Testis (tissue), 3 donors: ENCODE measurements around the gene PITPNM1. TPM values are rescaled to one million over a fixed set of nuclear protein-coding genes. Genes with fewer than 3 reads are reported as not detected.

ENCODE experiments used
- DNase-seq: peaks from one replicate; pipeline ENCODE4 v3.0.0-alpha.2; 2019
- H3K27ac ChIP-seq, 2 donors: fragments of 200-600 bp; sonication (generic); one replicate each; pipeline ENCODE4 v1.5.1; 2019
- H3K27me3 ChIP-seq: fragments of 200-600 bp; sonication (generic); one replicate; pipeline ENCODE4 v1.5.1; 2019
- H3K36me3 ChIP-seq: fragments of 200-600 bp; sonication (generic); one replicate; pipeline ENCODE4 v1.5.1; 2017; ENCODE audit warnings: low read depth; ENCODE audit errors: missing control alignments
- H3K4me1 ChIP-seq: fragments of 200-600 bp; sonication (generic); one replicate; pipeline ENCODE4 v1.5.1; 2019
- H3K4me3 ChIP-seq, 2 donors: fragments of 200-600 bp; sonication (generic); one replicate each; pipeline ENCODE4 v1.5.1; 2017 to 2019
- H3K9me3 ChIP-seq: fragments of 200-600 bp; sonication (generic); one replicate; pipeline ENCODE4 v1.5.1; 2017
- POLR2A ChIP-seq: fragments of 450-650 bp; IDR thresholded peaks from one replicate; pipeline ENCODE4 v1.6.1; 2017; ENCODE audit warnings: antibody characterized with exemption, mild to moderate bottlenecking, moderate library complexity
- WGBS, 2 donors: methylation state at CpG; one replicate each; pipeline ENCODE4 v1.1.5; 2018; 5-methylcytosine and 5-hydroxymethylcytosine counted together
- intact Hi-C: fragments of 100-400 bp; cut with DNase I; formaldehyde crosslinking; loops from one replicate; pipeline ENCODE4 v1.15.1; 2023; ENCODE audit warnings: low total_unique reads
- polyA plus RNA-seq: library from polyadenylated mRNA; stranded (reverse); fragments of 350-450 nt; fragmentation: Illumina TruSeq; extraction: RNeasy Lipid Tissue Mini Kit (QIAGEN cat#74804); gene quantifications from one replicate; pipeline ENCODE4 v1.2.3, GENCODE V29; 2014; ENCODE audit warnings: low read depth, low replicate concordance; ENCODE audit not compliant: insufficient read depth
- total RNA-seq, 2 donors: library from RNA; depleted of rRNA; stranded (reverse); fragments of >200 nt; gene quantifications; one replicate each; pipeline ENCODE4 v1.2.3, GENCODE V29; 2016
- TF ChIP-seq, protein P1 (sequence below), 3 experiments: fragments of 450-650 bp in 2 of 3; fragments of 200-600 bp in 1 of 3; sonication (generic) in 1 of 3; IDR thresholded peaks; one replicate each; pipeline ENCODE4 v1.5.1; 2016 to 2019; ENCODE audit warnings: antibody characterized with exemption in 3 of 3, mild to moderate bottlenecking in 2 of 3, moderate library complexity in 1 of 3

PITPNM1 gene
- total and polyA plus RNA-seq, 3 donors from 2014 or later, result 15.5 to 23.5 (median 19.6) TPM

DNA sequence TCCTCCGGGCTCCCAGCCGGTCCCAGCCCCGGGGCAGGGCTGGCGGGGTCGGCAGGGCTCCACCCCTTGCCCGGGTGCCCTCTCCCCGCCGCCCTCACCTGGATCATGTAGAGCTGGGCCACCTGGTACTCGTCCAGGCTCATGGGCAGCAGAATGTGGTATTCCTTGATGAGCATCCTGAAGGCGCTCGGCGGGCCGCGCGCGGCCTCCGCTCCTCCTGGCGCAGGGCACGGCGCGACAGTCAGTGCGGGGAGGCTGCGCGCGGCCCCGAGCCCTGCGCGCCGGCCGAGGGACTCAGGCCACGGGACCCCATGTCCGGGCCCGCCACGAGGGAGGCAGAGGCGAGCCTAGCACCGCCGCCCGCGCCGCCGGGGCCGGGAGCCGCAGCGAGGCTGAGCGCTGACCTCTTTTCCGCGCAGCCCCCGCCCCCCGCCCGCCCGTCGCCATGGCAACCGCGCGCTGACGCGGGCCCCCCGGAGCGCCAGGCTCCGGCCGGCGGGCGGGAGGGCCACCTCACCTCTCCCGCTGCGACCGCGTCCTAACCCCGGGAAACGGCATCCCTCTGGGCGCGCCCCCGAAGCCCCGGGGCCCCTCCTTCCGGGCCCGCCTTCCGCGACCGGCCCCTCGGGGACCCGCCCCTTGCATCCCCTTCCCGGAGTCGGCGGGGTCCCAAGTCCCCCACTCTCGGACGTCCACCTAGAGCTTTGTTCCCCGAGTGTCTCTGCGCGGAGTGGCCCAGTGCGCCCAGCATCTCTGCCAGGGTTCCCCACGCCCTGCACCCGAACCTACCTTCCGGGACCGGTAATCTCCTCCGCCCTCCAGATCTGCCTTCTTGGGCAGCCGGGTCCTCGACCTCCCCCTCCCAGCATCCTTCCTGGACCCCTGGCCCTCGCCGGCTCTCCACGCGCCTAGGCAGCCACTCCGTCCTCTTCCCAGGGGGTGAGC, 886 bp downstream of the PITPNM1 start:
- no peak for DNase-seq
- Histone ChIP-seq H3K36me3 (no peaks in the 10 kb centered on the region), H3K4me1 (peaks cover 21% of the 10 kb centered on the region), H3K27me3 (no peaks in the 10 kb centered on the region), H3K4me3 (peak overlapping the region; percentile 54), H3K27ac (peak overlapping the region in 1 of 2 donors; percentile 74), H3K9me3 (no peaks in the 10 kb centered on the region)
- 3 to 7% methylated on average over 17 to 45 of the region's 101 CpGs for WGBS, 2 donors
- intact Hi-C loops, result no loop called here
- TF ChIP-seq, protein P1, sequence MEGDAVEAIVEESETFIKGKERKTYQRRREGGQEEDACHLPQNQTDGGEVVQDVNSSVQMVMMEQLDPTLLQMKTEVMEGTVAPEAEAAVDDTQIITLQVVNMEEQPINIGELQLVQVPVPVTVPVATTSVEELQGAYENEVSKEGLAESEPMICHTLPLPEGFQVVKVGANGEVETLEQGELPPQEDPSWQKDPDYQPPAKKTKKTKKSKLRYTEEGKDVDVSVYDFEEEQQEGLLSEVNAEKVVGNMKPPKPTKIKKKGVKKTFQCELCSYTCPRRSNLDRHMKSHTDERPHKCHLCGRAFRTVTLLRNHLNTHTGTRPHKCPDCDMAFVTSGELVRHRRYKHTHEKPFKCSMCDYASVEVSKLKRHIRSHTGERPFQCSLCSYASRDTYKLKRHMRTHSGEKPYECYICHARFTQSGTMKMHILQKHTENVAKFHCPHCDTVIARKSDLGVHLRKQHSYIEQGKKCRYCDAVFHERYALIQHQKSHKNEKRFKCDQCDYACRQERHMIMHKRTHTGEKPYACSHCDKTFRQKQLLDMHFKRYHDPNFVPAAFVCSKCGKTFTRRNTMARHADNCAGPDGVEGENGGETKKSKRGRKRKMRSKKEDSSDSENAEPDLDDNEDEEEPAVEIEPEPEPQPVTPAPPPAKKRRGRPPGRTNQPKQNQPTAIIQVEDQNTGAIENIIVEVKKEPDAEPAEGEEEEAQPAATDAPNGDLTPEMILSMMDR (IDR thresholded peaks at IDR 0.05), result no peak
- TF ChIP-seq POLR2A, result no peak

DNA sequence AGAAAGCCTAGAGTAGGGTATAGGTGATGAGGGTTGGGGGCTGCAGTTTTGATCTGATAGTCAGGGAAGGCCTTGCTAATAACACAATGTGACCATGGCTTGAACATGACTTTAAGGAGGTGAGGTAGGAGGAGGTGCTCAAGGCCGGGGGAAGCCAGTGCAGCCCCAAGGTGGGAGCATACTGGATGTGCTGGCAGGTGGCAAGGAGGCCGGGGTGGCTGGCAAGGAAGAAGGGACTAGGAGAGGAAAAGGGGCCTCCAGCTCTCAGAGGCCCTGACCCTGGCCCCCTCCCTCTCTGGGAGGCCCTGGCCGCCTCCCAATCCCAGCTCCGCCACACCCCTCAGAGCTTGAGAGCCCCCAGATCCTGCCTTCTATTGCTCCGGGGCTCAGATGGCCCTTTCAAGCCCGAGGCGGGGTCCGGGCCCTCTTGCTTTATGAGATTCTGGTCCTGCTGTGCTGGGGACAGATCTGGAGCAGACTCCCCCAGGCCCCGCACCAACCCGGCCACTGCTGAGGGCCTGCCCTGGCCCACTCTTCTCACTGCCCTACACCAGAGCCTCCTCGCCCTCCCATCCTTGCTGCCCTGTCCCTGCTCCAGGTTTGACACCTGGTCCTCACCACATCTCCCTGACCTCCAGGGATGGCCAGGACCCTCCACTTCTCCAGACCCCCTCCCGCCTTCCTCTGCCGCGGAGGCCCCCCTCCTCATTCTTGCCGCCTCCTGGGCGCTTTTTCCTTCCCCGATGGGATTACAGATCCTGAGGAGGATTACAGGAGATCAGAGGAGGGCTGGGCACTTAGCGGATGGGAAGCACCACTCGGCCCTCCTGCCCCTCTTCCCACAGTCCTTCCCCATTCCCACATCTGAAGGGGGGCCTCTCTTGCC, 1.8 kb downstream of the PITPNM1 start:
- Histone ChIP-seq H3K9me3 (no peaks in the 10 kb centered on the region), H3K27ac (no peak overlapping the region), H3K4me1 (peaks cover 21% of the 10 kb centered on the region), H3K4me3 (peak overlapping the region; percentile 54), H3K36me3 (no peaks in the 10 kb centered on the region), H3K27me3 (no peaks in the 10 kb centered on the region)
- intact Hi-C loops, result no loop called here
- DNase-seq, result no peak
- 65 to 69% methylated on average over 15 to 19 of the region's 19 CpGs for WGBS, 2 donors
- TF ChIP-seq POLR2A, result no peak
- TF ChIP-seq, protein P1 (IDR thresholded peaks at IDR 0.05), result no peak

DNA sequence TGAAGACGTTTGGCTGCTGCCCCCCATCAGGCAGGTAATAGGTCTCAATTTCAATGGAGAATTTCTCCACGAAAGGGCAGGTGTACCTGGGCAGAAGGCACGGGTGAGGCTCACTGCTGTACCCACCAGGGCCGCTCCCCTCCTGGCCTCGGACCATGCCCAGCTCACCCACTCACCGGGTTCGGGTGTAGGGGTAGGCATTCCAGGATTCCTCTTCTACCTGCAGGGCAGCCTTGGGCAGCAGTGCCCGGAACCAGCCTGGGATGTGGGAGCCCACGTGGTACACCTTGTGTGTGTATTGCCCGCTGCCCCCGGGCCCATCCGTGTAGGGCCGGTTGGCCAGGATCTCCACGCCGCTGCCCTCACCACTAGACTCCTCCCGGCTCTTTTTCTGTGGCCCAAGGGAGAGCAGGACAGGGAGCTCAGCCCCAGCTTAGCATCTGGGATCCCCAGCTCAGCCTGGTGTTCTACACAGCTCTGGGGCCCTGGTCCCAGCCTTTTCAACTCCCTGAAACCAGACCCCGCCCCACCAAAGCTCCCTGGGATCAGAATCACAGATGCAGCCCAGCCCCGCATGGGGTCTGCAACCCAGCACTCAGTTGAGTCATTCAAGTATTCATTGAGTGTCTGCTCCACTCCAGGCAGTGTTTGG, 2.7 kb downstream of the PITPNM1 start:
- peaks cover 18% of the 10 kb centered on the region for H3K4me1 ChIP-seq
- 96 to 97% methylated on average over 7 to 18 of the region's 18 CpGs for WGBS, 2 donors

DNA sequence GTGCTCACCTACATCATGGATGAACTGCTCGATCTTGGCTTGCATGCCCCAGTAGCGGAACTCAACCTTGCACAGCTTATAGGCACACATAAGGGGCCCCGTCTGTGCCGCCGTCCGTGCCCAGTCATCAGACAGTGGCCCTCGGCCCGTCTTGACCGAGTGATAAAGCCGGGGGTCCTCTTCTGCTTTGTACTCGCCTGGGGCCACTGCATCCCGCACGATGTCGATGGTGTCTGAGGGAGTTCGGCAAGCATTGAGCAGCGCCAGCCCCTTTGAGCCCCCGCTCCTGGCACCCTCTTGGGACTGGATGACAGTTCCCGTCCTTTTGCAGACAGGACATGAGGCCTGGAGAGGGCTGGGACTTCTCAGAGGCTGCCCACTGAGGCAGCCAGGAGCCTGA, 3.3 kb downstream of the PITPNM1 start:
- 94 to 95% methylated on average over 13 to 15 of the region's 18 CpGs for WGBS, 2 donors
- Histone ChIP-seq H3K9me3 (no peaks in the 10 kb centered on the region), H3K4me1 (peaks cover 12% of the 10 kb centered on the region), H3K4me3 (no peak overlapping the region), H3K27ac (no peak overlapping the region), H3K36me3 (no peaks in the 10 kb centered on the region), H3K27me3 (no peaks in the 10 kb centered on the region)
- TF ChIP-seq POLR2A, result no peak
- TF ChIP-seq, protein P1 (IDR thresholded peaks at IDR 0.05), result no peak
- DNase-seq, result no peak
- intact Hi-C loops, result no loop called here

More for the DNA sequence above, 2.7 kb downstream of the PITPNM1 start:
- Histone ChIP-seq H3K9me3 (no peaks in the 10 kb centered on the region), H3K4me3 (no peak overlapping the region), H3K36me3 (no peaks in the 10 kb centered on the region), H3K27ac (no peak overlapping the region), H3K27me3 (no peaks in the 10 kb centered on the region)
- no peak for DNase-seq
- intact Hi-C loops, result no loop called here
- no peak for TF ChIP-seq POLR2A
- TF ChIP-seq, protein P1 (IDR thresholded peaks at IDR 0.05), result no peak
